PC-9 (cell line): ENCODE data around the gene KLHL18.

Source experiments
- EZH2 ChIP-seq: fragments of 200-600 bp; sonication (generic); IDR thresholded peaks from 2 replicates; pipeline ENCODE4 v1.8.0; 2017; ENCODE audit warnings: antibody characterized with exemption, low read depth
- TF ChIP-seq, protein P1 (sequence below): fragments of 200-600 bp; sonication (generic); conservative IDR thresholded peaks from 2 replicates; pipeline ENCODE4 v1.6.1; 2017; ENCODE audit warnings: mixed run types, antibody characterized with exemption, mild to moderate bottlenecking, moderate library complexity

DNA sequence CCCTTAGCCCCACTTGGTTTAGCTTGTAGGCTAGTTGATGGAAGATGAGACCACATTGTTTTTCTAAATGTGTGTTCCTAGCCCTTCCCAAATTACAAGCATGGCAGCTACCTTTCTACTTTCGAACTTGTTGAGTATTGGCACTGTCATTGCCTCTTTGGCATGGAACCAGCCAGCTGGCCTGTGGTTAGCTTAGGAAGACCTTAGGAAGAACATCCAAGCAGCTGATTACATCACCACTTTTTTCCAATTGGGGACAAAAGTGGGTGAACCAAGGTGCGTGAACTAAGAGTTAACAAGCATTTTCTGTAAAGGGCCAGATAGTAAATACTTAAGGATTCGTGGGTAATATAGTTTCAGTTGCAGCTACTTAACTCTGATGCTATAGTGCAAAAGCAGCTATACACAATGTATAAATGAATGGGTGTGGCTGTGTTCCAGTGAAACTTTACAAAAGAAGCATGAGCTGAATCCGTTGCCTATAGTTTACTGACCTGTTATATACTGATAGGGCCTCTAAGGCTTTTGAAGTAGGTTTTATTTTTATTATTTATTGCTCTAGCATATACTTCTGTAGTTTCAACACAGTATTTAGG, 8.5 kb downstream of the KLHL18 start:
- TF ChIP-seq, protein P1, sequence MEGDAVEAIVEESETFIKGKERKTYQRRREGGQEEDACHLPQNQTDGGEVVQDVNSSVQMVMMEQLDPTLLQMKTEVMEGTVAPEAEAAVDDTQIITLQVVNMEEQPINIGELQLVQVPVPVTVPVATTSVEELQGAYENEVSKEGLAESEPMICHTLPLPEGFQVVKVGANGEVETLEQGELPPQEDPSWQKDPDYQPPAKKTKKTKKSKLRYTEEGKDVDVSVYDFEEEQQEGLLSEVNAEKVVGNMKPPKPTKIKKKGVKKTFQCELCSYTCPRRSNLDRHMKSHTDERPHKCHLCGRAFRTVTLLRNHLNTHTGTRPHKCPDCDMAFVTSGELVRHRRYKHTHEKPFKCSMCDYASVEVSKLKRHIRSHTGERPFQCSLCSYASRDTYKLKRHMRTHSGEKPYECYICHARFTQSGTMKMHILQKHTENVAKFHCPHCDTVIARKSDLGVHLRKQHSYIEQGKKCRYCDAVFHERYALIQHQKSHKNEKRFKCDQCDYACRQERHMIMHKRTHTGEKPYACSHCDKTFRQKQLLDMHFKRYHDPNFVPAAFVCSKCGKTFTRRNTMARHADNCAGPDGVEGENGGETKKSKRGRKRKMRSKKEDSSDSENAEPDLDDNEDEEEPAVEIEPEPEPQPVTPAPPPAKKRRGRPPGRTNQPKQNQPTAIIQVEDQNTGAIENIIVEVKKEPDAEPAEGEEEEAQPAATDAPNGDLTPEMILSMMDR: no peak
- TF ChIP-seq EZH2: no peak
